IMR-90 (cell line): Measurements from ENCODE around the gene ENO2. TPM values are rescaled to one million over a fixed set of nuclear protein-coding genes. Genes with fewer than 3 reads are reported as not detected.

Source experiments
- ATAC-seq: fragments of 200-7000 bp; cut with Tn5 transposase; 2 replicates; pipeline ENCODE4 v1.9.1; 2020; ENCODE audit warnings: low read depth, mild to moderate bottlenecking, moderate library complexity
- BruUV-seq: library from RNA; stranded (reverse); fragments of 400-500 nt; replicated peaks from 2 replicates; lab custom pipeline; 2021; lab: Mats Ljungman, UMichigan
- CTCF ChIA-PET: fragments of 300-600 bp; formaldehyde crosslinking; extraction: SDS; loops from one replicate; lab custom pipeline; 2021; ENCODE audit warnings: antibody characterized with exemption; lab: Yijun Ruan, JAX
- POLR2A ChIA-PET: fragments of 300-600 bp; sonication (Branson Sonifier 250); formaldehyde crosslinking; loops from one replicate; lab custom pipeline; 2022; ENCODE audit warnings: antibody characterized with exemption; ENCODE audit not compliant: unreplicated experiment; lab: Charles Lee
- DNase-seq: peaks from one replicate; pipeline ENCODE4 v3.0.0; 2013
- H2AFZ ChIP-seq: replicated peaks from 2 replicates; pipeline ENCODE3; 2013; ENCODE audit warnings: low read length, mild to moderate bottlenecking; ENCODE audit not compliant: poor library complexity
- H2AK5ac ChIP-seq: 2 replicates; pipeline ENCODE4 v1.6.1; 2013; ENCODE audit warnings: low read depth, low read length, inconsistent platforms
- H2AK9ac ChIP-seq: replicated peaks from 2 replicates; pipeline ENCODE3; 2013; ENCODE audit warnings: mild to moderate bottlenecking, low read depth, low read length, moderate library complexity; ENCODE audit not compliant: poor library complexity
- H2BK120ac ChIP-seq: 2 replicates; pipeline ENCODE4 v1.6.1; 2013; ENCODE audit warnings: low read depth, low read length, inconsistent platforms
- H2BK15ac ChIP-seq: 3 replicates; pipeline ENCODE4 v1.6.1; 2013; ENCODE audit warnings: low read depth, low read length, inconsistent platforms
- H2BK20ac ChIP-seq: 2 replicates; pipeline ENCODE4 v1.6.1; 2013; ENCODE audit warnings: low read depth, mild to moderate bottlenecking, inconsistent platforms, low read length, moderate library complexity
- H2BK5ac ChIP-seq: 2 replicates; pipeline ENCODE4 v1.6.1; 2013; ENCODE audit warnings: mild to moderate bottlenecking, low read depth, low read length, inconsistent platforms; ENCODE audit not compliant: poor library complexity, severe bottlenecking
- H3K14ac ChIP-seq: replicated peaks from 2 replicates; pipeline ENCODE4 v1.6.1; 2013; ENCODE audit warnings: low read depth, low read length, inconsistent platforms
- H3K18ac ChIP-seq: 2 replicates; pipeline ENCODE4 v1.6.1; 2013; ENCODE audit warnings: low read depth, low read length, control low read depth
- H3K23ac ChIP-seq: 2 replicates; pipeline ENCODE4 v1.6.1; 2013; ENCODE audit warnings: low read depth, low read length, inconsistent platforms
- H3K27ac ChIP-seq: 2 replicates; pipeline ENCODE4 v1.5.1; 2013; ENCODE audit warnings: mild to moderate bottlenecking, control low read depth, low read length; ENCODE audit not compliant: insufficient read depth
- H3K27me3 ChIP-seq: 2 replicates; pipeline ENCODE4 v1.6.1; 2013; ENCODE audit warnings: low read length; ENCODE audit not compliant: control insufficient read depth, insufficient read depth
- H3K36me3 ChIP-seq: 2 replicates; pipeline ENCODE4 v1.6.1; 2013; ENCODE audit warnings: low read length, mixed read lengths; ENCODE audit not compliant: control insufficient read depth, insufficient read depth
- H3K4ac ChIP-seq: 2 replicates; pipeline ENCODE4 v1.6.1; 2013; ENCODE audit warnings: low read depth, low read length, inconsistent platforms
- H3K4me1 ChIP-seq: 2 replicates; pipeline ENCODE4 v1.6.1; 2013; ENCODE audit warnings: low read length, mixed read lengths; ENCODE audit not compliant: control insufficient read depth, insufficient read depth
- H3K4me2 ChIP-seq: 2 replicates; pipeline ENCODE4 v1.6.1; 2013; ENCODE audit warnings: low read depth, mild to moderate bottlenecking, control low read depth, low read length, moderate library complexity
- H3K4me3 ChIP-seq: 2 replicates; pipeline ENCODE4 v1.5.1; 2013; ENCODE audit warnings: low read depth, mild to moderate bottlenecking, control low read depth, low read length, moderate library complexity; ENCODE audit not compliant: insufficient read depth
- H3K56ac ChIP-seq: 2 replicates; pipeline ENCODE4 v1.6.1; 2013; ENCODE audit warnings: low read length, inconsistent platforms; ENCODE audit not compliant: insufficient read depth; ENCODE audit errors: extremely low read depth
- H3K79me1 ChIP-seq, 2 experiments: 2 replicates each; pipeline ENCODE4 v1.6.1; 2013; ENCODE audit warnings: low read length in 2 of 2, inconsistent platforms in 1 of 2, low read depth in 1 of 2
- H3K9ac ChIP-seq: 2 replicates; pipeline ENCODE4 v1.6.1; 2013; ENCODE audit warnings: low read depth, low read length, control low read depth
- H3K9me1 ChIP-seq: 2 replicates; pipeline ENCODE4 v1.6.1; 2013; ENCODE audit warnings: low read length, inconsistent platforms; ENCODE audit not compliant: insufficient read depth
- H3K9me3 ChIP-seq: 2 replicates; pipeline ENCODE4 v1.6.1; 2013; ENCODE audit warnings: low read length; ENCODE audit not compliant: control insufficient read depth, insufficient read depth
- H4K20me1 ChIP-seq: 2 replicates; pipeline ENCODE4 v1.6.1; 2013; ENCODE audit warnings: low read length, inconsistent platforms; ENCODE audit not compliant: insufficient read depth
- H4K5ac ChIP-seq: 2 replicates; pipeline ENCODE4 v1.6.1; 2013; ENCODE audit warnings: mild to moderate bottlenecking, low read depth, low read length, control low read depth
- H4K8ac ChIP-seq, 2 experiments: 2 replicates each; pipeline ENCODE4 v1.6.1; 2013; ENCODE audit warnings: low read depth in 2 of 2, low read length in 2 of 2, control low read depth in 1 of 2, inconsistent platforms in 1 of 2
- H4K91ac ChIP-seq: 2 replicates; pipeline ENCODE4 v1.6.1; 2013; ENCODE audit warnings: low read depth, low read length, inconsistent platforms; ENCODE audit not compliant: insufficient read depth
- BHLHE40 ChIP-seq: fragments of 150-350 bp; IDR thresholded peaks from 2 replicates; pipeline ENCODE4 v1.6.1; 2016; ENCODE audit warnings: mild to moderate bottlenecking, low read depth, low read length
- CEBPB ChIP-seq: IDR thresholded peaks from 2 replicates; pipeline ENCODE4 v1.6.1; 2012; ENCODE audit warnings: low read depth, low read length, improper control_type of control experiment
- CHD1 ChIP-seq: IDR thresholded peaks from 2 replicates; pipeline ENCODE4 v1.6.1; 2012; ENCODE audit warnings: low read depth, low read length, improper control_type of control experiment
- FOS ChIP-seq: fragments of 150-350 bp; IDR thresholded peaks from 2 replicates; pipeline ENCODE4 v1.6.1; 2016; ENCODE audit warnings: low read depth, low read length
- MAZ ChIP-seq: IDR thresholded peaks from 2 replicates; pipeline ENCODE4 v1.6.1; 2012; ENCODE audit warnings: low read depth, mild to moderate bottlenecking, low read length, improper control_type of control experiment, moderate library complexity, borderline replicate concordance
- WGBS, 2 experiments: methylation state at CpG; one replicate each; pipeline versions ENCODE4 v1.1.5 to v1.1.7; 2013; ENCODE audit warnings: missing lambda C conversion rate in 2 of 2; ENCODE audit not compliant: insufficient read length in 1 of 2; ENCODE audit errors: extremely low coverage in 2 of 2; 5-methylcytosine and 5-hydroxymethylcytosine counted together
- dilution Hi-C: fragments of 300-500 bp; cut with HindIII; formaldehyde crosslinking; loops from one replicate; pipeline ENCODE4 v1.14.3; 2018; ENCODE audit warnings: low sequenced_read_pairs; ENCODE audit not compliant: unreplicated experiment
- in situ Hi-C: fragments of 300-500 bp; cut with MboI; formaldehyde crosslinking; loops from 3 replicates; pipeline ENCODE4 v1.14.3; 2019; ENCODE audit warnings: low sequenced_read_pairs, inconsistent platforms, mixed read lengths
- intact Hi-C: fragments of 100-400 bp; cut with micrococcal nuclease; formaldehyde crosslinking; loops from 2 replicates; pipeline ENCODE4 v1.10.0; 2022
- polyA plus RNA-seq, 3 experiments: library from polyadenylated mRNA; depleted of rRNA; stranded (reverse); fragments of >200 nt; gene quantifications; 2 replicates each; pipeline ENCODE4 v1.2.3, GENCODE V29; 2012; ENCODE audit warnings: low replicate concordance in 1 of 3
- total RNA-seq: library from RNA; depleted of rRNA; stranded (reverse); fragments of >200 nt; gene quantifications from 2 replicates; pipeline ENCODE4 v1.2.3, GENCODE V29; 2012

ENO2 gene
- total and polyA plus RNA-seq, 2 of the 4 experiments (the other 2 are of a cell fraction) = 28.3 to 92.8 TPM

GRCh38 chr12:6925540-6926279 is 11.3 kb downstream of the ENO2 start:
- intact Hi-C loops = loop anchor here (2.0 kb wide), 1 partner anchor 53 kb away; the partner anchor contains the start of gene SPSB2
- BruUV-seq = no TSS peak

More at GRCh38 chr12:6925540-6926279, 11.3 kb downstream of the ENO2 start:
- peak overlapping the region; percentile 61 to 94 for H4K8ac ChIP-seq
- ATAC-seq (peak; percentile 28), DNase-seq (peak; percentile 90)
- peak overlapping the region; percentile 98 for H3K4ac ChIP-seq
- H3K36me3 ChIP-seq = peaks cover 26% of the 10 kb centered on the region
- in situ Hi-C loops (no loop called here), dilution Hi-C loops (no loop called here)
- no peaks in the 10 kb centered on the region for H3K9me3 ChIP-seq
- no peaks in the 10 kb centered on the region for H3K27me3 ChIP-seq
- peak overlapping the region; percentile 98 for H2AK9ac ChIP-seq
- H3K9ac ChIP-seq = peak overlapping the region; percentile 96
- H2BK15ac ChIP-seq = peak overlapping the region; percentile 59; the same call in 2 of the 3 replicates
- peak overlapping the region; percentile 35 for H3K18ac ChIP-seq
- H4K20me1 ChIP-seq = peaks cover 20% of the 10 kb centered on the region
- TF ChIP-seq CEBPB (peak; percentile 50; the same call in 1 of the 2 replicates), FOS (peak; percentile 86), MAZ (peak; percentile 78; the same call in 1 of the 2 replicates), BHLHE40 (no peak; the same call in 1 of the 2 replicates), CHD1 (no peak)
- H3K9me1 ChIP-seq = 0 out of 2 replicates have a peak, but pooled peaks cover 3% of the 10 kb centered on the region
- peak overlapping the region; percentile 93 for H3K27ac ChIP-seq
- H2AFZ ChIP-seq = peak overlapping the region; percentile 90
- peak overlapping the region; percentile 92 for H4K91ac ChIP-seq
- peak overlapping the region; percentile 43 for H4K5ac ChIP-seq
- peak overlapping the region; percentile 85 for H3K4me2 ChIP-seq
- peak overlapping the region; percentile 89 for H2BK5ac ChIP-seq
- peak overlapping the region; percentile 57 for H2BK20ac ChIP-seq
- H3K79me1 ChIP-seq = peaks cover 11 to 33% of the 10 kb centered on the region in 2 experiments; a peak in 3 of 4 replicates
- peaks cover 25% of the 10 kb centered on the region for H3K4me1 ChIP-seq
- CTCF ChIA-PET = interaction anchor here (0.7 to 1.4 kb wide), 6 partner anchors 35 to 187 kb away, joined by 3 to 5 read pairs (median 3); partner anchors contain the start of gene SPSB2
- H2AK5ac ChIP-seq = peak overlapping the region; percentile 97
- peak overlapping the region; percentile 96 for H3K14ac ChIP-seq
- peak overlapping the region; percentile 98 for H3K23ac ChIP-seq
- POLR2A ChIA-PET = interaction anchor here (0.6 to 2.2 kb wide), 6 partner anchors 12 to 184 kb away, joined by 3 to 11 read pairs (median 3); partner anchors contain the start of genes C12orf57, C1RL, LRRC23 and RNU7-1
- peak overlapping the region; percentile 25 for H3K4me3 ChIP-seq
- peak overlapping the region; percentile 25 for H3K56ac ChIP-seq
- H2BK120ac ChIP-seq = peak overlapping the region; percentile 85
- WGBS, 2 experiments = 0% methylated on average over 1 of the region's 8 CpGs; no CpG with 5 or more reads in 1 of the 2 experiments
